Neural cell (in vitro differentiated cells): Measurements from ENCODE around the gene PRKCZ.

Experiments used
- RAD21 ChIP-seq: fragments of 450-650 bp; conservative IDR thresholded peaks from 2 replicates; pipeline ENCODE4 v1.6.1; 2014; ENCODE audit warnings: antibody characterized with exemption, mild to moderate bottlenecking, moderate library complexity
- SMC3 ChIP-seq: fragments of 450-650 bp; conservative IDR thresholded peaks from 2 replicates; pipeline ENCODE4 v1.6.1; 2014; ENCODE audit warnings: antibody characterized with exemption, mild to moderate bottlenecking, moderate library complexity; ENCODE audit not compliant: poor library complexity

DNA sequence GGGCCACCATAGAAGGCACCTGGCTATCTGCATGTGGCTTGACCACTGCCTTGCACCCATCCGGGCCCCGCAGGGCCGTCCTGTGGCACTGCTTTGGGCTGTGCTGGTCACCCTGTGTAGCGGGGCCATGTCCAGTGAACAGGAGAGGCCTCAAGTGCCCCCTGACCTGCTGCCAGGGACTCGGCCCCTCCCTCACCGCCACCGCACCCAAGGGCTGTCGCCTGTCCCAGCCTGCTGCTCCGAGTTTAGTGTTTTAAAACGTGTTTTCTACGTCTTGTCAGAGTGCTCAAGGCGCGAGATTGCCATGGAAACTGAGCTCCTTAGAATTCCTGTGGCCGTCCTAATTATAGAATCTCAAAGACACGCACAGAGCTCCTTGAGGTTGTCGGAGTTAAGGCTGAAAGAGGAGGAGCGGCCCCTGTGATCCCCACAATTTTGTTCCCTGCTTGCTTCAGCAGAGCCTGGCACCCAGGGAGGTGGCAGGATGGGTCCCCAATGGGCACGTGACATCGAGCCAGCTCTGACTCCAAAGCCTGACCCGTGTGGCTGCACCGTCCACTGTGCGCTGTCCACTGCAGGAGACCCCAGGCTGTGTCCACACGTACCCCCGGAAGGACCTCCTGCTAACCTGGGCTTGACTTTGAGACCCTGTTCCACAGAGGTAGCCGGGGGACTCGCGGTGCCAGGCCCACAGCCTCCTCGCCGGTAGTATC is 78.1 kb downstream of the PRKCZ start:
- TF ChIP-seq SMC3 (no peak), RAD21 (peak; percentile 23)
